HepG2 (cell line): ENCODE data around the gene MINAR2. TPM values are rescaled to one million over a fixed set of nuclear protein-coding genes. Genes with fewer than 3 reads are reported as not detected.

Source experiments
- ATAC-seq: fragments of 200-7000 bp; cut with Tn5 transposase; 3 replicates; pipeline ENCODE4 v1.9.1; 2020; ENCODE audit warnings: mild to moderate bottlenecking, moderate library complexity
- BruUV-seq: library from RNA; stranded (reverse); fragments of 400-500 nt; replicated peaks from 2 replicates; lab custom pipeline; 2021; lab: Mats Ljungman, UMichigan
- CTCF ChIA-PET: fragments of 300-600 bp; formaldehyde crosslinking; extraction: SDS; loops from one replicate; lab custom pipeline; 2021; ENCODE audit warnings: low total read pairs, inconsistent platforms, low intra/inter-chr PET ratio; lab: Yijun Ruan, JAX
- POLR2A ChIA-PET: fragments of 350-600 bp; sonication (Branson Sonifier 250); formaldehyde crosslinking; loops from one replicate; lab custom pipeline; 2020; ENCODE audit warnings: antibody characterized with exemption, inconsistent platforms; lab: Yijun Ruan, JAX
- DNase-seq: peaks from one replicate; pipeline ENCODE4 v3.0.0-alpha.2; 2015; ENCODE audit warnings: low spot score
- FAIRE-seq: peaks from 3 replicates; lab custom pipeline; 2011; peaks lifted over from hg19 to GRCh38; lab: Jason Lieb, UNC
- H2AFZ ChIP-seq: one replicate; pipeline ENCODE4 v1.6.1; 2011; ENCODE audit warnings: low read length, inconsistent platforms
- H3K27ac ChIP-seq: fragments of 300-600 bp; 3 replicates; pipeline ENCODE4 v1.8.0; 2011; ENCODE audit warnings: mixed run types, mild to moderate bottlenecking, mixed read lengths, low read length, inconsistent platforms; ENCODE audit not compliant: insufficient read depth; ENCODE audit errors: extremely low read length
- H3K27me3 ChIP-seq, 2 experiments: fragments of 200-600 bp in 1 of 2; 2 replicates in 1 of 2; 3 replicates in 1 of 2; pipeline versions ENCODE4 v1.6.0 to v1.8.0; 2011; ENCODE audit warnings: low read length in 2 of 2, mild to moderate bottlenecking in 2 of 2, moderate library complexity in 2 of 2, inconsistent platforms in 1 of 2; ENCODE audit not compliant: insufficient read depth in 2 of 2, control insufficient read depth in 1 of 2
- H3K36me3 ChIP-seq, 2 experiments: fragments of 200-600 bp in 1 of 2; replicated peaks in 1 of 2; 2 replicates in 1 of 2; 3 replicates in 1 of 2; pipeline versions ENCODE4 v1.5.1 to v1.8.0; 2011; ENCODE audit warnings: low read length in 2 of 2, inconsistent platforms in 1 of 2; ENCODE audit not compliant: insufficient read depth in 2 of 2, control insufficient read depth in 1 of 2
- H3K4me1 ChIP-seq: 2 replicates; pipeline ENCODE4 v1.5.1; 2012; ENCODE audit warnings: low read length, inconsistent platforms; ENCODE audit not compliant: insufficient read depth
- H3K4me2 ChIP-seq: 2 replicates; pipeline ENCODE4 v1.6.0; 2011; ENCODE audit warnings: low read depth, low read length, inconsistent platforms
- H3K4me3 ChIP-seq, 3 experiments: fragments of 200-600 bp in 1 of 3; sonication (generic), shearing (Covaris generic) in 1 of 3; replicated peaks in 1 of 3; 2 replicates each; pipeline ENCODE4 v1.5.1; 2011 to 2016; ENCODE audit warnings: low read length in 3 of 3, inconsistent platforms in 2 of 3, low read depth in 2 of 3, mild to moderate bottlenecking in 2 of 3, control low read depth in 1 of 3, mixed read lengths in 1 of 3; ENCODE audit not compliant: insufficient read depth in 1 of 3
- H3K79me2 ChIP-seq: one replicate; pipeline ENCODE4 v1.6.1; 2011; ENCODE audit warnings: low read length, inconsistent platforms; ENCODE audit not compliant: insufficient read depth
- H3K9ac ChIP-seq: 2 replicates; pipeline ENCODE4 v1.6.0; 2011; ENCODE audit warnings: mild to moderate bottlenecking, low read depth, low read length, inconsistent platforms; ENCODE audit not compliant: insufficient read depth
- H3K9me3 ChIP-seq: 2 replicates; pipeline ENCODE4 v1.5.1; 2012; ENCODE audit warnings: mild to moderate bottlenecking, low read length
- H4K20me1 ChIP-seq: 2 replicates; pipeline ENCODE4 v1.6.0; 2011; ENCODE audit warnings: inconsistent platforms, mild to moderate bottlenecking, low read length, moderate library complexity; ENCODE audit not compliant: insufficient read depth
- KMT2A ChIP-seq: sonication (generic); formaldehyde crosslinking; IDR thresholded peaks from 2 replicates; pipeline ENCODE4 v1.4.0; 2020; ENCODE audit warnings: missing genetic modification reagents
- MLLT10 ChIP-seq: sonication (generic); formaldehyde crosslinking; IDR thresholded peaks from 2 replicates; pipeline ENCODE4 v1.4.0; 2020; ENCODE audit warnings: missing genetic modification reagents
- MTA1 ChIP-seq: sonication (generic); formaldehyde crosslinking; IDR thresholded peaks from 2 replicates; pipeline ENCODE4 v1.4.0; 2020; ENCODE audit warnings: missing genetic modification reagents, mild to moderate bottlenecking, borderline replicate concordance
- NKX3-1 ChIP-seq: sonication (generic); formaldehyde crosslinking; IDR thresholded peaks from 2 replicates; pipeline ENCODE4 v1.5.0; 2020; ENCODE audit warnings: missing genetic modification reagents
- ZNF180 ChIP-seq: sonication (generic); formaldehyde crosslinking; IDR thresholded peaks from 2 replicates; pipeline ENCODE4 v1.4.0; 2020; ENCODE audit warnings: low read depth, missing genetic modification reagents, borderline replicate concordance
- ZNF670 ChIP-seq: sonication (generic); formaldehyde crosslinking; IDR thresholded peaks from 2 replicates; pipeline ENCODE4 v1.8.0; 2022; ENCODE audit warnings: mild to moderate bottlenecking, missing genetic modification reagents, borderline replicate concordance
- whole genome bisulfite sequencing: methylation state at CpG from one replicate; pipeline ENCODE4 v1.1.6; 2017; ENCODE audit warnings: low lambda C conversion rate; 5-methylcytosine and 5-hydroxymethylcytosine counted together
- in situ Hi-C: cut with HindIII; loops from 2 replicates; pipeline ENCODE4 v1.10.0; 2017; ENCODE audit warnings: low pct_unique_long_range_greater_than_20kb; ENCODE audit not compliant: extremely low pct_ligation_motif_present
- intact Hi-C: fragments of 100-400 bp; cut with micrococcal nuclease; formaldehyde crosslinking; loops from one replicate; pipeline ENCODE4 v1.10.0; 2022; ENCODE audit not compliant: unreplicated experiment
- polyA plus RNA-seq, 8 experiments: library from polyadenylated mRNA; depleted of rRNA in 3 of 8; stranded (reverse) in 7 of 8; unstranded in 1 of 8; fragments of >200 nt; fragmentation: Illumina TruSeq in 4 of 8; extraction: Trizol in 4 of 8; gene quantifications; 2 replicates each; pipeline versions ENCODE4 v1.2.1 to v1.2.3, GENCODE V29; 2011 to 2016; ENCODE audit warnings: low read depth in 4 of 8, missing spikeins in 1 of 8, mixed read lengths in 1 of 8; ENCODE audit not compliant: insufficient read depth in 1 of 8
- total RNA-seq, 5 experiments: library from RNA; depleted of rRNA; stranded (reverse); fragments of >200 nt; fragmentation: Illumina TruSeq; extraction: Trizol; gene quantifications; 2 replicates each; pipeline ENCODE4 v1.2.3, GENCODE V29; 2016; ENCODE audit warnings: low read depth in 1 of 5
- TF ChIP-seq, protein P1 (sequence below): sonication (generic); formaldehyde crosslinking; IDR thresholded peaks from 2 replicates; pipeline ENCODE4 v1.4.0; 2020; ENCODE audit warnings: missing genetic modification reagents
- TF ChIP-seq, protein P2 (sequence below): sonication (generic); formaldehyde crosslinking; IDR thresholded peaks from 2 replicates; pipeline ENCODE4 v1.5.0; 2020; ENCODE audit warnings: mild to moderate bottlenecking, missing genetic modification reagents, borderline replicate concordance
- TF ChIP-seq, protein P3 (sequence below): sonication (generic); formaldehyde crosslinking; IDR thresholded peaks from 2 replicates; pipeline ENCODE4 v1.5.1; 2020; ENCODE audit warnings: mild to moderate bottlenecking, missing genetic modification reagents

MINAR2 gene
- total and polyA plus RNA-seq, 2 of the 13 experiments (the other 11 are each of a cell fraction or from before 2014, with no cell fraction given), result not detected

DNA sequence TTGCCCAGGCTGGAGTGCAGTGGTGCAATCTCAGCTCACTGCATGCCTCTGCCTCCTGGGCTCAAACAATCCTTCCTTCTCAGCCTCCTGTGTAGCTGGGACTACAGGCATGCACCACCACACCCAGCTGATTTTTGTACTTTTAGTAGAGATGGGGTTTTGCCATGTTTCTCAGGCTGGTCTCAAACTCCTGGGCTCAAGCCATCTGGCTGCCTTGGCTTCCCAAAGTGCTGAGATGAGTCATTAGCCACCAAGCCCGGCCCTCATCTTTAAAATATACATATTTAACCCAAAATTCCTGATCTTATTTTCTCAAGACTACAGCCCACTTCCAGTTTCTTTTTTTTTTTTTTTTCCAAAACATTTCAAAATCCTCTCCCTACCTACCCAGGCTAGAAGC, 31.7 kb upstream of the MINAR2 start:
- H2AFZ ChIP-seq, result no peak overlapping the region
- no peak overlapping the region for H3K27ac ChIP-seq
- in situ Hi-C loops, result no loop called here
- CTCF ChIA-PET, result no interaction called here
- no peaks in the 10 kb centered on the region for H3K27me3 ChIP-seq
- H3K36me3 ChIP-seq, result no peaks in the 10 kb centered on the region
- no peaks in the 10 kb centered on the region for H3K4me1 ChIP-seq
- no TSS peak for BruUV-seq
- ATAC-seq (no peak), DNase-seq (no peak), FAIRE-seq (no peak)
- TF ChIP-seq MLLT10 (CRISPR knock-in tag), result no peak
- TF ChIP-seq, protein P1, sequence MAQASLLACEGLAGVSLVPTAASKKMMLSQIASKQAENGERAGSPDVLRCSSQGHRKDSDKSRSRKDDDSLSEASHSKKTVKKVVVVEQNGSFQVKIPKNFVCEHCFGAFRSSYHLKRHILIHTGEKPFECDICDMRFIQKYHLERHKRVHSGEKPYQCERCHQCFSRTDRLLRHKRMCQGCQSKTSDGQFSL, result no peak
- no peak for TF ChIP-seq ZNF670 (CRISPR knock-in tag)
- TF ChIP-seq ZNF180 (CRISPR knock-in tag), result no peak
- no peak for TF ChIP-seq KMT2A
- no peak for TF ChIP-seq NKX3-1 (CRISPR knock-in tag)
- TF ChIP-seq MTA1 (CRISPR knock-in tag), result no peak
- TF ChIP-seq, protein P2, sequence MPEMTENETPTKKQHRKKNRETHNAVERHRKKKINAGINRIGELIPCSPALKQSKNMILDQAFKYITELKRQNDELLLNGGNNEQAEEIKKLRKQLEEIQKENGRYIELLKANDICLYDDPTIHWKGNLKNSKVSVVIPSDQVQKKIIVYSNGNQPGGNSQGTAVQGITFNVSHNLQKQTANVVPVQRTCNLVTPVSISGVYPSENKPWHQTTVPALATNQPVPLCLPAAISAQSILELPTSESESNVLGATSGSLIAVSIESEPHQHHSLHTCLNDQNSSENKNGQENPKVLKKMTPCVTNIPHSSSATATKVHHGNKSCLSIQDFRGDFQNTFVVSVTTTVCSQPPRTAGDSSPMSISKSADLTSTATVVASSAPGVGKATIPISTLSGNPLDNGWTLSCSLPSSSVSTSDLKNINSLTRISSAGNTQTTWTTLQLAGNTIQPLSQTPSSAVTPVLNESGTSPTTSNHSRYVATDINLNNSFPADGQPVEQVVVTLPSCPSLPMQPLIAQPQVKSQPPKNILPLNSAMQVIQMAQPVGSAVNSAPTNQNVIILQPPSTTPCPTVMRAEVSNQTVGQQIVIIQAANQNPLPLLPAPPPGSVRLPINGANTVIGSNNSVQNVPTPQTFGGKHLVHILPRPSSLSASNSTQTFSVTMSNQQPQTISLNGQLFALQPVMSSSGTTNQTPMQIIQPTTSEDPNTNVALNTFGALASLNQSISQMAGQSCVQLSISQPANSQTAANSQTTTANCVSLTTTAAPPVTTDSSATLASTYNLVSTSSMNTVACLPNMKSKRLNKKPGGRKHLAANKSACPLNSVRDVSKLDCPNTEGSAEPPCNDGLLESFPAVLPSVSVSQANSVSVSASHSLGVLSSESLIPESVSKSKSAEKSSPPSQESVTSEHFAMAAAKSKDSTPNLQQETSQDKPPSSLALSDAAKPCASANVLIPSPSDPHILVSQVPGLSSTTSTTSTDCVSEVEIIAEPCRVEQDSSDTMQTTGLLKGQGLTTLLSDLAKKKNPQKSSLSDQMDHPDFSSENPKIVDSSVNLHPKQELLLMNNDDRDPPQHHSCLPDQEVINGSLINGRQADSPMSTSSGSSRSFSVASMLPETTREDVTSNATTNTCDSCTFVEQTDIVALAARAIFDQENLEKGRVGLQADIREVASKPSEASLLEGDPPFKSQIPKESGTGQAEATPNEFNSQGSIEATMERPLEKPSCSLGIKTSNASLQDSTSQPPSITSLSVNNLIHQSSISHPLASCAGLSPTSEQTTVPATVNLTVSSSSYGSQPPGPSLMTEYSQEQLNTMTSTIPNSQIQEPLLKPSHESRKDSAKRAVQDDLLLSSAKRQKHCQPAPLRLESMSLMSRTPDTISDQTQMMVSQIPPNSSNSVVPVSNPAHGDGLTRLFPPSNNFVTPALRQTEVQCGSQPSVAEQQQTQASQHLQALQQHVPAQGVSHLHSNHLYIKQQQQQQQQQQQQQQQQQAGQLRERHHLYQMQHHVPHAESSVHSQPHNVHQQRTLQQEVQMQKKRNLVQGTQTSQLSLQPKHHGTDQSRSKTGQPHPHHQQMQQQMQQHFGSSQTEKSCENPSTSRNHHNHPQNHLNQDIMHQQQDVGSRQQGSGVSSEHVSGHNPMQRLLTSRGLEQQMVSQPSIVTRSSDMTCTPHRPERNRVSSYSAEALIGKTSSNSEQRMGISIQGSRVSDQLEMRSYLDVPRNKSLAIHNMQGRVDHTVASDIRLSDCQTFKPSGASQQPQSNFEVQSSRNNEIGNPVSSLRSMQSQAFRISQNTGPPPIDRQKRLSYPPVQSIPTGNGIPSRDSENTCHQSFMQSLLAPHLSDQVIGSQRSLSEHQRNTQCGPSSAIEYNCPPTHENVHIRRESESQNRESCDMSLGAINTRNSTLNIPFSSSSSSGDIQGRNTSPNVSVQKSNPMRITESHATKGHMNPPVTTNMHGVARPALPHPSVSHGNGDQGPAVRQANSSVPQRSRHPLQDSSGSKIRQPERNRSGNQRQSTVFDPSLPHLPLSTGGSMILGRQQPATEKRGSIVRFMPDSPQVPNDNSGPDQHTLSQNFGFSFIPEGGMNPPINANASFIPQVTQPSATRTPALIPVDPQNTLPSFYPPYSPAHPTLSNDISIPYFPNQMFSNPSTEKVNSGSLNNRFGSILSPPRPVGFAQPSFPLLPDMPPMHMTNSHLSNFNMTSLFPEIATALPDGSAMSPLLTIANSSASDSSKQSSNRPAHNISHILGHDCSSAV (CRISPR knock-in tag), result no peak
- TF ChIP-seq, protein P3, sequence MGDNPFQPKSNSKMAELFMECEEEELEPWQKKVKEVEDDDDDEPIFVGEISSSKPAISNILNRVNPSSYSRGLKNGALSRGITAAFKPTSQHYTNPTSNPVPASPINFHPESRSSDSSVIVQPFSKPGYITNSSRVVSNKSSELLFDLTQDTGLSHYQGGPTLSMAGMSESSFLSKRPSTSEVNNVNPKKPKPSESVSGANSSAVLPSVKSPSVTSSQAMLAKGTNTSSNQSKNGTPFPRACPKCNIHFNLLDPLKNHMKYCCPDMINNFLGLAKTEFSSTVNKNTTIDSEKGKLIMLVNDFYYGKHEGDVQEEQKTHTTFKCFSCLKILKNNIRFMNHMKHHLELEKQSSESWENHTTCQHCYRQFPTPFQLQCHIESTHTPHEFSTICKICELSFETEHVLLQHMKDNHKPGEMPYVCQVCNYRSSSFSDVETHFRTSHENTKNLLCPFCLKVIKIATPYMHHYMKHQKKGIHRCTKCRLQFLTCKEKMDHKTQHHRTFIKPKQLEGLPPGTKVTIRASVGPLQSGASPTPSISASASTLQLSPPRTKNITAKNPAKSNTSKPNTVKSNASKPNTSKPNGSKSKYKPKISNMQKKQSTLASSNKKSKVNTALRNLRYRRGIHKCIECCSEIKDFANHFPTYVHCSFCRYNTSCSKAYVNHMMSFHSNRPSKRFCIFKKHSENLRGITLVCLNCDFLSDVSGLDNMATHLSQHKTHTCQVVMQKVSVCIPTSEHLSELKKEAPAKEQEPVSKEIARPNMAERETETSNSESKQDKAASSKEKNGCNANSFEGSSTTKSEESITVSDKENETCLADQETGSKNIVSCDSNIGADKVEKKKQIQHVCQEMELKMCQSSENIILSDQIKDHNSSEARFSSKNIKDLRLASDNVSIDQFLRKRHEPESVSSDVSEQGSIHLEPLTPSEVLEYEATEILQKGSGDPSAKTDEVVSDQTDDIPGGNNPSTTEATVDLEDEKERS (CRISPR knock-in tag), result no peak
- intact Hi-C loops, result no loop called here
- no peak overlapping the region for H3K4me2 ChIP-seq
- no peaks in the 10 kb centered on the region for H4K20me1 ChIP-seq
- POLR2A ChIA-PET, result no interaction called here
- no peaks in the 10 kb centered on the region for H3K79me2 ChIP-seq
- no peak overlapping the region for H3K4me3 ChIP-seq
- no peaks in the 10 kb centered on the region for H3K9me3 ChIP-seq
- H3K9ac ChIP-seq, result no peak overlapping the region
- 3% methylated on average over 1 of the region's 1 CpG for WGBS
